Caki2 (cell line): ENCODE results near the gene SLC35B4. TPM values are rescaled to one million over a fixed set of nuclear protein-coding genes. Genes with fewer than 3 reads are reported as not detected.

Experiments
- DNase-seq: peaks from one replicate; pipeline ENCODE4 v3.0.0-alpha.2; 2015; ENCODE audit warnings: low read depth
- in situ Hi-C: cut with HindIII; loops from 2 replicates; pipeline ENCODE4 v1.10.0; 2016; ENCODE audit warnings: low sequenced_read_pairs, low pct_unique_long_range_greater_than_20kb, mixed read lengths
- total RNA-seq: library from RNA; depleted of rRNA; stranded (reverse); fragments of >200 nt; shearing (Covaris generic); gene quantifications from 2 replicates; pipeline ENCODE4 v1.2.3, GENCODE V29; 2014; ENCODE audit warnings: low replicate concordance

Gene SLC35B4
- total RNA-seq, 1 experiment from 2014 or later = 8.5 TPM

DNA sequence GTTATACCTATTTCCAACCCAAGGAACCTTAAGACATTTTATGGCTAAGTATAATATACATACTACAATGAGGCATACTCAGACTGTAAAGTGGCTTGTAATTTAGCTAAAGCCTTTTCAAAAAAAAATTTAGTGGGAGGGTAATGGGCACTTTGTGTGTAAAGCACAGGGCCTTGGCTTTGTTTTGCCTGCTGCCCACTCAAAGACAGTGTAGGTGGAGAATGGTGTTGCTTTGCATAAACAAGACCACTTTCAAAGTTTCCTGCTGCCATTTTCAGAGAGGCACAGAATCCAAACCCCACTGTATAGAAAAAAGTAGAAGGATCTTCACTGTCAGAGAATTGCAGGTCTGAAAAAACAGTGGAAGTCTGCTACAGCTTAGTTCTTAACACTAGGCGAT, 21.2 kb upstream of the SLC35B4 start:
- no peak for DNase-seq
- in situ Hi-C loops = no loop called here

DNA sequence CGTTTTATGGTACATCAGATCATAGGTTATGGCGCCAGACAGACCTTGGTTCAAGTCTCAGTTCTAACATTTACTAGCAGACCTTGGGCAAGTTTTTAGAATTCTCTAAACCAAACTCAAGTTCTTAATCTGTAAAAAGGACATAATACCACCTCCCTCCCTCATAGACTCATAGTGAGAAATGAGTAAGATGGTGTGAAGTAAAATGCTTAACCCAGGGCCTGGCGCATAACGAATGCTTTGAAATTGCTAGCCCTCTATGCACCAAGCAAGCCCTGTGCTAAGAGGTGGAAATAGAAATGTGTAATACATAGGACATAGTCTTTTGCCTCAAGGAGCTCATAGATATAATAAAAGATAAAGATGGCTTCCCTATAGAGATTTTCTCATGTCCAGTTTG, 17.7 kb upstream of the SLC35B4 start:
- in situ Hi-C loops = no loop called here
- no peak for DNase-seq

GRCh38 chr7:134333943-134334342, 17.2 kb upstream of the SLC35B4 start:
- no peak for DNase-seq
- in situ Hi-C loops = no loop called here

GRCh38 chr7:134332892-134333291, 16.2 kb upstream of the SLC35B4 start:
- in situ Hi-C loops = no loop called here
- DNase-seq = no peak

DNA sequence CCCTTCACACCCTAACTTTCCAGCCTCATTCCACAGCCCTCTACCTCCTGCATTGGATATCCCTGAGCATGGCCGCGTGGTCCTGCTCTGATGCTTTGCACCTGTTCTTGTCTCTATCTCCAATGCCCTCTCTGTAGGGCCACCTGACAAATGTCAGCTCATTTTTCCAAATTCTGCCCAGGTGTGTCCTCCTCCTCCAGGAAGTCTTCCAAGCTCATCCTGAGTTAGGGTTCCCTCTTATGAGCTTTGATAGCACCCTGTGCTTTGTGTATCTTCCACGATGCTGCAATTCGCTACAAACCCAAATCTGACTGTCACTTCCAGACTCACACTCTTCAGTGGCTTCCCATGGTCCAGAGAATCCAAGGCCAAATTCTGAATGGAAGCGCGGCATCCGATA, 14.7 kb upstream of the SLC35B4 start:
- in situ Hi-C loops = no loop called here
- no peak for DNase-seq

GRCh38 chr7:134330974-134331373, 14.2 kb upstream of the SLC35B4 start:
- no peak for DNase-seq
- in situ Hi-C loops = no loop called here

DNA sequence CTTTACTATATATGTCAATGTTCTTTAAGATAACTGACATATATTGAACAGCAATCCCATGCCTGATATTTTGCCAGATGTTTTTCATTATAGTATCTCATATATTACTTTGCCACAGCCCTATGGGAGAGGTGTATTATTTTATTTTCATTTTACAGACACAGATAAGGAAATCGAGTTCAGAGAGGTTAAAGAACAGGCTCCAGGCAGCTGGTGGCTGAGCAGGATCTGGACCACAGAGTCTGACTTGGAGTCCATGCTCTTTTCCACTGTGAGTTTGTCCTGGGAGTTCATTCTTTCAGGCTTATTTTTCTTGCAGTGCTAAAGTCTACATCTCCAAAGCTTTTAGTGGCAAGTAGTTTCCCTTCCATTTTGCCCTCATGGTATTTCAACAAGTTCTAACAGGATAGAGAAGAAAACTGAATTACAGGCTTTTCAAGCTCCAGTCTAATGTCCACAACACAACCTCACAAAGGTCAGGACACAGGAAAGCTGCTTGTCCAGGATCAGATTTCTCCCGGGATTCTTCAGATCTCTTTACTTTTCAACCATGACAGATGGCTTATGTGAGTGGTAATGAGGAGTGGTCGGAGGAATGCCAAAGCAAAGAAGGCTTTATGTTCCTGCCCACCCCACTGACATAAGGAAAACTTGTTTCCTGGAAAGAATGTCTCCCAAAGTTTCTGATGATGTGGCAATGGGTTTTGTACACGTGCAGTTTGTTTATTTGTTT, 13.1 kb upstream of the SLC35B4 start:
- in situ Hi-C loops = no loop called here
- DNase-seq = no peak

- in situ Hi-C loops = no loop called here
- no peak for DNase-seq
Measured at GRCh38 chr7:134328900-134329299, 12.2 kb upstream of the SLC35B4 start.

- in situ Hi-C loops = no loop called here
- DNase-seq = no peak
Measured at GRCh38 chr7:134327896-134328295, 11.2 kb upstream of the SLC35B4 start.

- in situ Hi-C loops = no loop called here
- no peak for DNase-seq
Measured at GRCh38 chr7:134324107-134324506, 7.4 kb upstream of the SLC35B4 start.

- in situ Hi-C loops = no loop called here
Measured at GRCh38 chr7:134320201-134320600, 3.5 kb upstream of the SLC35B4 start.

GRCh38 chr7:134318443-134318842, 1.7 kb upstream of the SLC35B4 start:
- no peak for DNase-seq
- in situ Hi-C loops = no loop called here

More at GRCh38 chr7:134320201-134320600, 3.5 kb upstream of the SLC35B4 start:
- no peak for DNase-seq

GRCh38 chr7:134317434-134317833, 704 bp upstream of the SLC35B4 start:
- in situ Hi-C loops = no loop called here
- DNase-seq = no peak

DNA sequence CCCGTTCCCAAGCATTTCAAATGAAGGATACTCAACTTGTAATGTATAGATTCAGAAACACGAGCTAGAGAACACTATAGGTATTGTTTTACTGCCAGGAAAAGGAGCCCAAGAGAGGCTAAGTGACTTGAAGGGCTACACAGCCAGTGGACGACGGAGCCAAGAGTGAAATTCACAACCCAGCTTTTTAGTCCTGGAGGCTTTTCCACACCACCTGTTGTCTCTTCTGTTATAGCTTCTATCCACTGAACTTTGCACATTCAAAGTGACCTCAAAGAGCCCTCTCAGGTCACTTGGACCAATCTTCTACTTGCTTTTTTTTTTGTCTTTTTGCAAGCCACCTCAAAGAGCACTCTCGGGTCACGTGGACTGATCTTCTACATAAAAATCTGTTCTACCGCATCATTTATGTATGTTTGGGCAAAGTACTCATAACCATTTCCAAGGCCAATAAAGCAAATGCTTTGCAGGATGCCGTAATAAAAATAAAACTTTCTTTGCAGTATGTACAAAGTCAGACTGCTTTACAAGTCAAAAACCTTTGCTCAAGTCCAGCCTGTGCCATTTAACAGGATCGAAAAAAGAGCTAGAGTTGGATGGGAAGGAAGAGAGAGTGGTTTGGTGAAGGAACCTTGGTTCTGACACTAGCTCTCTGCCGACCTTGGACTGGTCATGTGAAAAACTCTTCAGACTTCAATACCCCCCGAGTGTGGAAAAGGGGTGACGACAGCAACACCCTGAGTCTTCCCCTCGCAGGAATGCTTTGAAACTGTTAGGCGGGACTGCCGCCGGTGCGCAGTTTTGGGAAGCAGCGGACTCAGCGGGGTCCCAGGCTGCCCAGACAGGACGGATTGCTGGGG, 821 bp downstream of the SLC35B4 start:
- in situ Hi-C loops = no loop called here
- DNase-seq = peak; percentile 13

DNA sequence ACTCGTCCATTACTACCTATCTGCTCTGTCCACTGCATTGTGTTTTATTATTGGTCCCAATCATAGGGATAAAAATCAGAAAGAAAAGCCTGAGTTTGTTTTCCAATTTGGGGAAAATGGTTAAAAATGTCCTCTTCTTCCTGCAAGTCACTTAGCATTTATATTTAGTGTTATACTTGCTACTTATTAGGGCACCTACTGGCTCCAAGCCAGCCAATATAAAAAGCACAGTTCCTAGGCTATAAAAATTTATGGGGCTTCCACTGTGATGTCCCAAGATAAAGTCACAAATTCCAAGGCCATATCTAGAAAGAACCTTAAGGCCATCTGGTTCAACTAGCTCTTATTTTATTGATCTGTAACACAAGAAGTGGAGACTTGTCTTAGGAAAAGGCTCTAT, 3.2 kb downstream of the SLC35B4 start:
- no peak for DNase-seq
- in situ Hi-C loops = no loop called here

GRCh38 chr7:134312717-134313116, 4.0 kb downstream of the SLC35B4 start:
- in situ Hi-C loops = no loop called here
- no peak for DNase-seq

DNA sequence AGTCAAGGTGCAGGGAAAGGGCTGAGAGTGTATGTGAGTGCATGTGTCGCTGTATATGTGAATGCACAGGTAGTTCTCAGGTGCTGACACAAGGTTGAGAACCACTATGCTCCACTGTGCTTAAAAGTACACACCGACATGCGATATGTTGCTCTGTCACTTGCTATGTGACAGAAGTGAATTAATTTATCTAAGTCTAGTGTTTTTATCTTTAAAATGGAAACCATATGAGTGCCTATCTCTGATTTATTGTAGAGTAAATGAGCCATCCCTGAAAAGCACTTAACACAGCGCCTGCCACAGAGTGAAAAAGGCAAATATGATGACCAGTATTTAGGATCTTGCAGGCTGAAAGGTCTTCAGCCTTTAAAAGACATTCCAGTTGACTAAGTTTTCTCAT, 4.9 kb downstream of the SLC35B4 start:
- in situ Hi-C loops = no loop called here
- no peak for DNase-seq

DNA sequence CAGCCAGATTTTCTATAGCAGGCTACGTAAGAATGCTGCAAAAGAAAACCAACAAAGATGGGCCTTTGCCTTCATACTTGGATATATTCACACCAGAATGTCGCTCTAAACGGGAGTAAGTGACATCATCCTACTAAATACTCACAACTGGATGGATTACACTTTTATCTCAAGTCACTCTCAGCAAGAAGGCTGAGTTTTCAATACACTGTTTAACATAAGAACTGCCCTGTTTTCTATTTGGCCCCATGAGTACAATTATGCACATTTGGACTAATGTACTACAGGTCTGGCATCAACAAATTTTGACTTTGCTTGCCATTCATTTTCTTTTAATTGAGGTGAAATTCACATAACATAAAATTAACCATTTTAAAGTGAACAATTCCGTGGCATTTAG, 8.2 kb downstream of the SLC35B4 start:
- in situ Hi-C loops = no loop called here
- DNase-seq = no peak

DNA sequence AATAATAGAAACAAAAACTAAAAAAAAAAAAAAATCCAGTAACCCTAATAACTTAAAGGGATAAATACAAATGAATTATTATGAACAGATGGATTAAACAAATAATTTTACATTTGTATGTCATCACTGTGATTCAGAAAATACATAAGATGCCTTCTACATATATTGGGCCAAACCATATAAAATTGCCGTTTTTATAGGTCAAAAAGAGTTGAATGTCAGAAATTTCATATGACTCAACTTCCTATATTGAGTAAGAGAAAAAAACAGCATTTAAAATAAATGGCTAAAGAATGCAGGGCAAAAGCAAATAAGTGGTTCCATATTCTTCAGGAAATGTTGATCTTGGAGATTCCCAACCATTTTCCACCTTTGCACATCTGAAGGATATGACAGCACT, 9.4 kb downstream of the SLC35B4 start:
- in situ Hi-C loops = no loop called here
- DNase-seq = no peak

GRCh38 chr7:134302120-134302519, 14.6 kb downstream of the SLC35B4 start:
- no peak for DNase-seq
- in situ Hi-C loops = no loop called here
